HG03460 (cell line): ENCODE results near the gene ADRA2A.

Experiments used
- ATAC-seq: cut with Tn5 transposase; IDR thresholded peaks from one replicate; pipeline ENCODE4 v1.9.1; 2021; ENCODE audit not compliant: unreplicated experiment

Gene ADRA2A

GRCh38 chr10:111083222-111084095 lies 6.6 kb downstream of the ADRA2A start:
- no peak for ATAC-seq

- no peak for ATAC-seq
Observed at GRCh38 chr10:111084366-111085255, 7.8 kb downstream of the ADRA2A start.

- ATAC-seq: no peak
Observed at GRCh38 chr10:111085690-111086353, 9.0 kb downstream of the ADRA2A start.

DNA sequence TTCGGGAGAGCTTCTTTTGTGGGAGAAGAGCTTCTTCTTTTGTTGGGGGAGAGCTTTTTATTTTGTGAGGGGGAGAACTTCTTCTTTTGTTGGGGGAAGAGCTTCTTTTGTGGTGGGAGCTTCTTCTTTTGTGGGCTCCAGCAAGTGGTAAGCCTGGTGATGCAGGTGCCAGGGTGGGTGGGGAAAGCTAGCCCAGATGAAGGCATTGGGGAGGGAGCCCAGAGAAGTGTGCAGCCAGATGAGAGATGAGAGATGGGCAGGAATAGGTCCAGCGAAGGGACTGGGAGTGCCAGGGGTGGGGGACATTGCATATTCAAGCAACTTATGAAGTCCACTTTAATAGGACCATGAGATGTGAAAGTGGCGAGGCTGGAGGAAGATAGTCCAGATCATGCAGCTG lies 9.7 kb downstream of the ADRA2A start:
- ATAC-seq: no peak

DNA sequence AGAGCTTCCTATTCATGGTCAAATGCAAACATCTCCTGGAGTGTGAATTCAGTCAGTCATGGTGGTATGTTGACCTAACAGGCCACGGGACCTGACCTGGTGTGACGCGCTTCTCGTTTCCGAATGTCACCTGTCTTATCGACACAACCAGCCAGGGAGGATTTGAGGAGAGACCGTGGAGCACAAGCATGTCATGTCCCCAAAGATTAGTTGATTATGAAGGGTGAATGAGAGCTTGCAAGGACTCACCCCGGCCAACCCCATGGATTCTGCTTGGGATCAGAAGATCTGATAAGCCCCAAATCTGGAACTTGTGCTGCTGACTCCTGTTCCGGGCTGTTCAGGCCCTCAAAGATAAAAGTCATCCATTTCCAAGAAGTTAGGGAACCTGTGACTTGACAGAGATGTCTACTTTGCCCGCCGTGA lies 10.5 kb downstream of the ADRA2A start:
- ATAC-seq: no peak

DNA sequence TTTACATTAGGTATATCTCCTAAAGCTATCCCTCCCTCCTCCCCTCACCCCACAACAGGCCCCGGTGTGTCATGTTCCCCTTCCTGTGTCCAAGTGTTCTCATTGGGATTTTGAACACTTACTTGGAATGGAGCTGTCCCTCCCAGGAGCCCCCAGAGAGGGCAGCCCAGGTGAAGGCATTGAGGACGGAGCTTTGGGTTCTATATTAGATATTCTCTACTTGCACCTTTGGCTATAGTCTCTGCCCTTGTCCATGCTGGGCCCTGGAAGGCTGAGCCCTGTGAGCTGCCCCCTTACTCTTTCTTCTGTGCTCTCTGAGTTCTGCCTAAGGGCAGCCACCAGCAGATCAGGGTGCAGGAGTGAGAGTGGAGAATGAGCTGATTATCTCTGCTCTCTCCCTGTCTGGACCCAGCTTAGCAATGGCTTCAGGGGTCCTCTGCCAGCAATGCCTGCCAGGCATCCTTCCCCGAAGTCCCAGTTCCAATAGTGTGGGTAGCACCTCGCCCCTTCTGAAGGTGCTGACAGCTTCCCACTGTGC lies 11.2 kb downstream of the ADRA2A start:
- no peak for ATAC-seq

DNA sequence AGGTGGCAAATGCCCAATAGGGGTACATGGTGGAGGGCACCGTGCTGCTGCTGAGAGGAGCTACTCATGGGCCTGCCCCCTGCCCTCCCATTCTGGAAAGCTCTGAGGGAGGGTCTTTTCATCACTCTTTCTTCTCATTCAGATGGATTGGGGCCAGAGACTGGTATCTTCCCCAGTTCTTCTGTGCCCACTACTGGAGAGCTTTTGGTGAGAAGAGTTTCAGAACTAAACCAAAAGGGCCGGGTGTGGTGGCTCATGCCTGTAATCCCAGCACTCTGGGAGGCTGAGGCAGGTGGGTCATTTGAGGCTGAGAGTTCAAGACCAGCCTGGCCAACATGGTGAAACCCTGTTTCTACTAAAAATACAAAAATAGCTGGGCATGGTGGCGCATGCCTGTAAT lies 12.5 kb downstream of the ADRA2A start:
- ATAC-seq: no peak

DNA sequence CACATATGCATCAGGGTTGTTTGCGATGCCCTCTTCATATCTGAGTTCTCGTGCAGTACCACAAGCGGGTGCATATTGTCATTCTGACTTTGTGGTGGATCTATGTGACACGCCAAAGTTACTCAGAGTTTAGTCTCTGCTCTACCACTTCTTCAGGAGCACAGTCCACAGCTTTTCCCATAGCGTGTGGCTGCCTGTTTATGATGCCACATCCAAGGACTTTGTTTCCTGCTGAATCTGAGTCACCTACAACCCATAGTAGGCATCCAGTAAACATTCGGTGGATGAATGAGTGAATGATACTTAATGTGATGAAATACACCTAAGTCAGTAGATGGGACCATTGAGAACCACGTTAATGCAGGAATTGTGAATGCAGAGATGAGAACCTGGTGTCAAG lies 15.0 kb downstream of the ADRA2A start:
- no peak for ATAC-seq

DNA sequence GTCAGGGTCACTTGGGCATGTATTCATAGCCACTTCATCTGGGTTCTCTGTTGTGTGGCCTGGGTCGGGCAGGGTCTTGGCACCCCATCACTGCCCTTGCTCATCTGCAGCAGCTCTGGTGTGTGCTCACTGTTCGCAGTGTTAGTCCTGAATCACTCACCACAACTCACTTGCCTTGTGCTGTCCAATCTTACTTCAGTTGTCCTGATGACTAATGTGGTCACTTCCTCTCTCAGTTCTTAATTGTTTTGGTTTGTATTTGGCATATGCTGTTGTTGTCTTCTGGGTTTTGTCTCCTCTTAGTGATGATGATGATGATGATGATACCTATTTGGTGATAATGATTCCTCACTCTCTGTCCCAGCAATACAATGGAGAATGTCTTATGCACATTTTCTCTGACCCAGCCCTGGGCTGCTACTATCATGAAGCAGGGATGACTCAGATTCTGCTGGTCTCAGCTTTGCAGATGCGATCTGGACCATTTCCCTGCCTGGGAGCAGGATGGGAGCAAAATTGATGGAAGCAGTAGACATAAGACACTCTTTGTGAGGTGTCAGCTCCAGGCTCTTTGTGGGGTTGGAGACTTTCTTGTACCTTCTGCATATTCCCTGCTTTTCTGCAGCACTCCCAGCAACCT lies 17.0 kb downstream of the ADRA2A start:
- ATAC-seq: no peak

DNA sequence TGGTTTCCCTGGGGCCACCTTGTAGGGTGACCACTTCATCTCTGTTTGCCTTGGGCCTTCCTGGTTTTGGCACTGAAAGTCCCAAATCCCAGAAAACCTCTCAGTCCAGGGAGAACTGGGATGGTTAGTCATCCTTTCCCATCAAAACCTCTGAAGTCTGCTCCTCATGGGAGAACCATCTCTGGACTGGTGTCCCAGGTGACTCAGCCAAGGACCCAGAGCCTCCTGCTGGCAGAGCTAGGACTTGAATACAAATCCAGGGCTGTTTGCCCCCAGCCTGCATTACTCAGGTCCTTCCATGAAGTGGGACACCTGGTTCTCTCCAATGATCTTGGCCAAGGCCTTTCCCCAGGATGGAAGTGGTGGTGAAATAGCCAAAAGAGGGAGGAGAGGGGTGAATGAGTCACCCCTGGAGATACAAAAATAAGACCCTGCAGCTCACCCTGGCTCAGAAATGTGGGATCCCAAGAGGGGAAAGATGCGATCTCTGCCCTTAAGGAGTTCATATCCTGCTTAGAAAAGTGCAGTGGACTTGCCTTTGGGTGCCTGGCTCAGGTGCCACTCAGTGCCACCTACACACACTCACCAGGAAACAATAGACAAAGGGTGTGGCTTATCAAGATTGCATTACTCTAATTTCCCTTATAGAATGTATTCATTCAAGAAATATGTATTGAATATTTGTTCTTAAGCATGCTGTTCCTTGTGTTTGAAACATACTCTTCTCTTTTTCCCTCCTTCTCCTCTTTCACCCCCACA lies 22.0 kb downstream of the ADRA2A start:
- no peak for ATAC-seq

GRCh38 chr10:111100198-111100597 lies 23.4 kb downstream of the ADRA2A start:
- ATAC-seq: no peak

DNA sequence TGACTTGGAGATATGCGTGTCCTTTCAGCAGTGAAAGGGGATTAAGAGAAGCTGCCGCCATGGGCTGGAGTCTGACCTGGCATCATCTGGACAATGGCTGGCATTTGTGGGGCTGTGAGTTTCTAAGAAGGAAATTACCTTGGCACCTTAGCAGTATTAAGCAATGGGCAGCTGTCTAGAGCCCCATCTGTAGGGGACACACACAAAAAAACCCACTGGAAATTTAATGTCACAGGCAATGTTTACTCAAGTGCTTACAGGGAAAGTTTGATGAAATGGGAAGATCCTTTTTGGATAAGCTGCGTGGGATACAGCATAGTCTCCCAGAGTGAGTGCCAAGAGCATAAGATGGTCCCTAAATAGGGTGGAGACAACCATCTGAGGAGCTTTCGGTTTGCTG lies 25.0 kb downstream of the ADRA2A start:
- ATAC-seq: no peak

DNA sequence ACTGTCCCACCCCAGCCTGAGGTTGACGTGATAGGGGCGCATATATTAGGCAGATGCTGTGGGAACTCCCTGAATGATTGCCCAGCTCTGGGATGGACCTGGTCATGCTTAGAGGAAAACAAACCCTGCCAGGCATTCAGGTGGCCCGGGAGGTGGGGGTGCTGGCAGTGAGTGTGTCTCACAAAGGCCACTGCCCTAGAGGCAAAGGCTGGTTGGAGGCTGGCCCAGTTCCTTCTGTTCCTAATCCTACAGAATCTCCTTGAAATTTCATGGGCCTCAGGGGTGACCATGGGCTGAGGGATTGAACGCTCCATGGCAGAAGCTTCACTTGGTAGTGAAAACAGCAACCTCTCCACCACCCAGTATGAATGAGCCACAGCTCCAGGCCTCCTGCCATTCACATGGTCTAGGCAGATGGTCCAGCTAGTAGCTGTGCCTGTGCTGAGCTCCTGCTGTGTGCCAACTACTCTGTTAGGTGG lies 25.6 kb downstream of the ADRA2A start:
- ATAC-seq: no peak

DNA sequence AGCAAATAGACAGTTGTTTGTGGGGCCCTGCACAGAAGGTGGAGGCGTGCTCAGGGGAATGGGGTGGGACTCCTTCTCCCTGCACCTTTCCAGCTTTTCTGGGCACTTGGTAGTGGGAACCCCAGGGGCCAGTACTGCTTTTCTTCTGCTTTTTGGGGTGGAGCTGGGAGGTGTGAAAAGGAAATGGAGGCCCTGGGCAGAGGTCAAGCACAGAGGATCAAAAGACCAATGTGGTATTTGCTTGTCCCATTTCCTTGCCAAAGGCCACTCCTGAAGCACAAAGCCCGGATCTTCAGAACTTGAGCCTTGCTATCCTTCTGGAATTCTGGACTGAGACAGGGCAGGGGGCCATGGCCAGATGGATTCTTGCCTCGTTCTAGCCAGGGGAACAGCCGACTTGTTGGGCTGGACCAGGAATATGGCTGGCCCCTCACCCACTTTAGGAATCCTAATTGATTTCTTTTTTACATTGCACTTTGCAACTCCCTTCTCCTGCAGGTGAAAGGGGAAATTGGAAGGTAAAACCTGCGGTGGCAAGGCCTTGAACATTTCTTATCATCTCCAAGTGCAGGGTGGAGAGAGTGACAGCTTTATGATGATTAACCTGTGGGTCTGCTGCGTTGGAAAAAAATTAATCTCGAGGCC lies 26.5 kb downstream of the ADRA2A start:
- no peak for ATAC-seq

DNA sequence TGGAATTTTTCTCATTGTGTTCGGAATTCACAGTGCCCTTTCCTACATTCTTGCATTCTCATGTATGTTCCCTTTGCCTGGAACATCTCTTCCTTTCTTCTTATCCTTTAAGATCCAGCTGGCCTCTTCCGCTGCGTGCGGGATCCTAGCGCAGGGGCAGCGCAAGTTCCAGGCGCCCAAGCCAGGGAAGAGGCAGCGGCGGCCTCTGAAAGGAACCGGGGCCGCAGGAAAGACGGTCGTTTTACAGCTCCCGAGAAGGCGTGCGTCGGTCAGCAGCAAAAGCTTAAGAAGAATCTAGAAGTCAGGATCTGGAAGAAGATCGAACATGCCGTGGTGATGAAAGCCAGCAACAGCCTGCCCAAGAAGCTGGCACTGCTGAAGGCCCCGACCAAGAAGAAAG lies 28.0 kb downstream of the ADRA2A start:
- no peak for ATAC-seq

- no peak for ATAC-seq
Observed at GRCh38 chr10:111106081-111106480, 29.3 kb downstream of the ADRA2A start.

DNA sequence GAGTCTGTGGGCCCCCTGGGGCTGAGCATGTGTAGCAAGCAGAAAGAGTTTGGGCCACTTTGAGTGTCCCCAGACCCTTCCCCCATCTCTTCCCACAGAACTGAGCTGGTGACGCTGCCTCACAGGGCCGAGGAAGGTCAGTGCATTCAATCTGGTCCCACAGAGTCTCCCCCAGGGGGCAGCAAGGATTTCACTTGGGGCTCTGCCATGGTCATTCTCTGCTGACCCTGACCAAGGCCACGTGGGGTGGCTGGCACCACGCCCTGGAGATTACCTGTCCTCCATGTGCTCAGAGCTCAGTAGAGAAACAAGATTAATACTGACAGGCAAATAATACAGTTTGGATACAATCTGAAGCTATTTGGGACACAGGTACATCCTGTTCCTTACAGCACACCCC lies 30.2 kb downstream of the ADRA2A start:
- no peak for ATAC-seq

GRCh38 chr10:111107846-111108245 lies 31.0 kb downstream of the ADRA2A start:
- no peak for ATAC-seq

DNA sequence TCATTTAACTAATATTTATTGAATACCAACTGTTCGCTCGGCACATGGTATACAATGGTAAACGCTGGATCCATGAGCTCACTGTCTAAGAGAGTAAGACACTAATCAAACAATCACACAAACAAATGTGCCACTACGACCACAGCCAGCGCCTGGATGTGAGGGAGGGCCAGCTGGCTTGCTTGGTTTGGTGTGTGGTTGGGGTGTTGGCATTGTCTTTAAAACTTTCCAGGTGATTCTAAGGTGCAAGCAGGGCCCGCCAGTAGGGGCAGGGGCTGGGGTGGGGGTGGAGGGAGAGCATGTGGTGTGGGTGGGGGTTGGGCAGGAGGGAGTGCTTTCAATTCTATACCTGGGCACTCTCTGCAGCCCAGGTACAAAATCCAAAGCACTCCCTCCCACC lies 31.6 kb downstream of the ADRA2A start:
- ATAC-seq: no peak
